IPS DF 19.7 (cell line): ENCODE data around the gene NPR1.
"Not testable (repeated sequence)": the region's sequence is repeated elsewhere in the genome, so short reads cannot be mapped to it uniquely, and the experiment has no call there.

Source experiments
- DNase-seq: peaks from one replicate; pipeline ENCODE4 v3.0.0-alpha.2; 2013; ENCODE audit warnings: low read depth, low spot score

NPR1 gene

DNA sequence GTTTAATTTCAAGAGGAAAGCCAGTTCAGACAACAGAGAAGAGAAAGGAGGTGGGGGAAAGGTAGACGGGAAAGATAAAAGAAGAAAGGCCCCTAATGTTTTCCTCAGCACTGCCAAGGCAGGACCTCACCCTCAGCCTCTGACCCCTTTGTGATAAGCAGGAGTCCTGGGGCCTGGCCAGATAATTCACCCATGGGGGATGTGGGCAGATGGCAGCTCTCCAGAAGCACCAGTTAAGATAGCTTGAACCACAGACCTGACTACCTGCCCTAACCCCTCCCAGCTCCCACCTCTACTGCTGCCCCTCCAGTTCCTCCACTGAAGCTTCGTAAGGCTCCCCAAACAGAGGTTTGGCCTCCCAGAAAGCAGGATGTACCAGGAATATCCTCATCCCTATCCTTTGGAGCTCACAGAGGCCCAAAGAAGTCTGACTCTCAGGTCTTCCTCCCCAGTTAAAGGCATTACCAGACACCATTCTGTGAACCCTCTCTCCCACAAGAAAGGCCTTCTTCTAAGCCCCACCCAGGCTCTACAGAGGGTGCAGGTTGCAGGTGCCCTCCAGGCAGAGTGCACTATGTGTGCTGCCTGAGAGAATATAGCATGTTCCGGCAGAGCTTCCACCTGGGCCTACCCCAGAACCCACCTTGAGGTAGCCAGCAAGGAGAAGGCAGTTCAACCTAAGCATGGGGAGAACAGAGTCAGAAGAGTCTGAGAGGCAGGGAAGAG, 29.2 kb upstream of the NPR1 start:
- no peak for DNase-seq

DNA sequence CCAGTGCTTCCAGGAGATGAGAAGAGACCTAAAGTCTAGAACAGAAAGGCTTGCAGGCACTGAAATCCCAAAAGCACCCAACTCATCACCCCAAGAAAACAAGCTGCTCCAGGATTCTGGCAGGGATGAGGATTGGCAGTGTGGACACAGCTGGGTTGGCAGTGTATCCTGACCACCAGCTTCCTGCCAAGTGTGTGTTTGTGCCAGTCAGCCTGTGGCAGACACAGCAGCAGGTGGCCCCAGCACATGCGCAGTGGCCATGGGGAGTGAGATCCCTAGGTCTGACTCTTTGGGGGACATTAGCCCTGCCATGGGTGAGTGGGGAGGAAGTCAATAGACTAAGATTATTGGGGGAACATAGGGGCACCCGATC, 28.6 kb upstream of the NPR1 start:
- DNase-seq: no peak

GRCh38 chr1:153651771-153652170, 26.7 kb upstream of the NPR1 start:
- no peak for DNase-seq

DNA sequence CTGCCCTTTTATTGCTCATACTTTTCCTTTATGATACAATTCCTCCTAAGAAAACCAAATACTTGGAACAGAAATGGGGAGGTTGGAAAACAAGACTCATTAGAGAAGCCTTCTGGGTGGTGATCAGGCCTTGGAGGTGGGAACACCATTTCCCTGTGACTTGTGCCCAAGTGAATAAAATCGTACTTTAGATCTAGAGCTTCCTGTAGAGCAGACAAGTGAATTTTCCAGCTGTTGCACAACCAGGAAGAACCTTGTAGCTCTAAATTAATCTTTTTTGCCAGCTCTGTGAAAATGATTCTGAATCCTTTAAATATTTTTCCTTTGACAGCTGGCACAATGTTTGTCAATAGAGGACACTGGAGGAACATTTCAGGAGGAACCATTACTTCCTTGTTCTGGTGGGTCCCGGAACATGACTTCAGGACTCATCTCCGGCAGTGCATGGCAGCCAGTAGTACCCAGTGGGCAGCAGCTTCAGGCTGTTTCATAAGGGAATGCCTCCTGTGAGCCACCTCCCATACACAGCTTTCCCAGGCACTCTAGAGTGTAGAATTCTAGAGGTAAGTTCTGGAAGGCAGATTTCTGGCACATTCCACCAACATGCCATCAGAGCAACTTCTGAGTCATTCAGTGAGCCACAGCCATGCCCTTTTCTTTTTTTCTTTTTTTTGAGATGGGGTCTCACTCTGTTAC, 25.5 kb upstream of the NPR1 start:
- no peak for DNase-seq

GRCh38 chr1:153655333-153655732, 23.2 kb upstream of the NPR1 start:
- no peak for DNase-seq

GRCh38 chr1:153658400-153659174, 19.9 kb upstream of the NPR1 start, which contains the start of gene SNAPIN:
Gene SNAPIN (plus strand): TSS chr1:153658703. CDS start chr1:153658744, 41 bp downstream.
- DNase-seq: no peak

- DNase-seq: no peak
Measured at GRCh38 chr1:153659175-153659534, 19.3 kb upstream of the NPR1 start.

GRCh38 chr1:153659656-153660055, 18.8 kb upstream of the NPR1 start:
- DNase-seq: no peak

GRCh38 chr1:153661111-153661708, 17.3 kb upstream of the NPR1 start:
- no peak for DNase-seq

DNA sequence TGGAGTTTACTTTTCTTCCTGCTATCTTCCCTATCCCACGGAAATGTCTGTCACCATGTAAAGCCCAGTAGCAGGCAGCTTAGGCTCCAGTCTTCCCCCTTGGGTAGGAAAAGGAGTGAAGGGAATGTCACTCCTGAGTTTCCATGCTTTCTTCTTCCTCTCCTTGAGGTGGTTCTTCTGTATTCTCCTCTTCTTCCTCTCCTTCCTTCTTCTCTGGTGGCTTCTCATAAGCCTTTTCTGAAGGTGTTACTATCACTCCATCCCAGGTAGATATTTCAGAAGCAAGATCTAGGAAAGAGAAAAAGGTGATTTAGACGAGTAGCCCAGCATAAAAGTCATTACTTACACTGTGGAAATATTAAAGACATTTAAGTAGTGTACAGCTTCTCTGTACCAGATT, 16.2 kb upstream of the NPR1 start:
- DNase-seq: no peak

DNA sequence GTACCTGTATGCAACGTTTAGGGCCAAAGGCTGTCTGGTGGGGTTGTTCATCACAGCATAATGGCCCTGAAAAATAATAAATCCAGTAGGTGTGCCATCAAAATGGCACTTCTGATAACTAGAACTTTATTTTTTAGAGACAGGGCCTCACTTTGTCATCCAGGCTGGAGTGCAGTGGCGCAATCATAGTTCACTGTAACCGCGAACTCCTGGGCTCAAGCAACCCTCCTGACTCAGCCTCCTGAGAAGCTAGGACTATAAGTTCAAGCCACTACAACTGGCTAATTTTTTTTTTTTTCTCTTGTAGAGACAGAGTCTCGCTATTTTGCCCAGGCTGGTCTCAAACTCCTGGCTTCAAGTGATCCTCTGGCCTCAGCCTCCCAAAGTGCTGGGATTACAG, 15.3 kb upstream of the NPR1 start:
- DNase-seq: no peak

- DNase-seq: no peak
Measured at GRCh38 chr1:153667439-153667838, 11.0 kb upstream of the NPR1 start.

- DNase-seq: not testable (repeated sequence)
Measured at GRCh38 chr1:153668672-153669071, 9.8 kb upstream of the NPR1 start.

- DNase-seq: no peak
Measured at GRCh38 chr1:153669606-153670005, 8.9 kb upstream of the NPR1 start.

DNA sequence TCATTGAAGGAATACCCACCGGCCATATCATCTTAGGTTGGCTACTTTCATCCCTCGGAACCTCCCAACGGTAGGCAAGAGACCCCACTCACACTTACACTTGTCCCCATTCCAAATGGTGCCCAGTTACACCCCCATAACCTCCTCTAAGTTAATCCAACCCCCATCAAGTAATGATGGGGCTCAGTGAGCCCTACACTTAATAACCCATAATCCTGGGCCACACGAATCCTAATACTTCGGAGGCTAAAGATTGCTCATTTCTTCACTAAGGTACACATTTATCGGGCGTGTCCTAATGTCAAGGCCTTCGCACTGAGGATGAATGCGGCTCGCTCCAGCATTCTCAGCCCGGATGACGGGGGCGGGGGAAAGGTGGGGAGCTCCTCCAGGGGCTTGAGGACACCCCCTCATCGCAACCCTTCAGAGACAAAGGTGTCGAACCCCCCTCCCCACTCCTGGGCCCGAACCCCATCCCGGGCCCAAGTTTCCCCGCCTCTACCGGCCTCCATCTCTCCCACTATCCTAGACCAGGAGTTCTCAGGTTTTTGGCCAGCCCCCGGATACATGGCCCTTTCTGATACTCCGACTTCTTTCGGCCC, 8.1 kb upstream of the NPR1 start:
- DNase-seq: no peak

DNA sequence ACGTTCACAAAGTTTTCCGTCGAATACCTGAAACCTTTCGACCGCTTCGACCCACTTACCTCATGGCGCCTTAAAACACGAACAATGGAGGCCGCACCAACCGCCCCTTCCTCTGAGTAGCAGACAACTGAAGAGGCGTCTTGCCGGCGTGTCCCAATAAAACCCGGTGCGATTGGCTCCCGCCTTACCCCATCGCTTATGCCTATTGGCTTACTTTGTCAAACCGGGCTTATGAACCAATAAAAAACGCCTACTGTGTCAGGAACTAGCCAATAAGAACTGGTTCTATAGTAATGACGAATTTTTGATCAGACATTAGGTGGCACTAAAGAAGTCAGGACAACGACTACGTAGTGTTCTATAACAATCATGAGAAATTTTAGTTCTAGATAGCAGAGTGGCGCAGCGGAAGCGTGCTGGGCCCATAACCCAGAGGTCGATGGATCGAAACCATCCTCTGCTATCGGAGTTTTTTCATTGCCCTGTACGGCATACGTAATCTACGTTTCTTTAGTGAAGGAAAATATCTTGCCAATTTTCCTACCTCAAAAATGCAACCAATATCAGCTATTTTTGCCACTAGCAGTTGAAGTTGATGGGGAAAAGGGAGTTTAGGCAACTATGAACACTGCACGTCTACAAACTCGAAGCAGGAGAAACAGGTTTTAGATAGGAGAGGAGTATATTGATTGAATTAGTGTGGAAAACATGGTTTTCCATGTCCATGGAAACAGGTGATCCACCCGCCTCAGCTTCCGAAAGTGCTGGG, 7.4 kb upstream of the NPR1 start, which contains the start of gene ILF2:
ILF2 (minus strand) TSS at position 135 of the 769 bp plus-strand sequence; CDS start at position 64, 71 bp downstream.
- peak; percentile 99 for DNase-seq

DNA sequence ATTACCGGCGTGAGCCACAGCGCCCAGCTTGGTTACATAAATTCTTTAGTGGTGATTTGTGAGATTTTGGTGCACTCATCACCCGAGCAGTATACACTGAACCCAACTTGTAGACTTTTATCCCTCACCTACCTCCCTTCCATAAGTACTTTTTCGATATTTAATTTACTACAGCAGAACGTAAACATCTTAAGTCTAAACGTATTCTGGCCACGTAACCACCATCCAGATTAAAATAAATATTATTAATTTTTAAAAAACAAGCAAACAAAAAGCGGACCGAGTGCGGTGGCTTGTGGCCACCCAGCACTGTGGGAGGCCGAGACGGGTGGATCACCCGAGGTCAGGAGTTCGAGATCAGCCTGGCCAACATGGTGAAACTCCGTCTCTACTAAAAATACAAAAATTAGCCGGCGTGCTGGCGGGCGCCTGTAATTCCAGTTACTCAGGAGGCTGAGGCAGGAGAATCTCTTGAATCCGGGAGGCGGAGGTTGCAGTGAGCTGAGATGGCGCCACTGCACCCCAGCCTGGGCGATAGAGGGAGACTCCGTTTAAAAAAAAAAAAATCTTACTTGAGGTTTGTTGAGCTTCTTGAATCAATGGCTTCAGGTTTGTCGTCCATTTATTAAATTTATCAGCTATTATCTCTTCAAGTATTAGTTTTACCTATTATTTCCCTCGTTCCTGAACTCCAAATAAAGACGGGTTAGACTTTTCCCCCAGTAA, 6.7 kb upstream of the NPR1 start:
- DNase-seq: not testable (repeated sequence)

DNA sequence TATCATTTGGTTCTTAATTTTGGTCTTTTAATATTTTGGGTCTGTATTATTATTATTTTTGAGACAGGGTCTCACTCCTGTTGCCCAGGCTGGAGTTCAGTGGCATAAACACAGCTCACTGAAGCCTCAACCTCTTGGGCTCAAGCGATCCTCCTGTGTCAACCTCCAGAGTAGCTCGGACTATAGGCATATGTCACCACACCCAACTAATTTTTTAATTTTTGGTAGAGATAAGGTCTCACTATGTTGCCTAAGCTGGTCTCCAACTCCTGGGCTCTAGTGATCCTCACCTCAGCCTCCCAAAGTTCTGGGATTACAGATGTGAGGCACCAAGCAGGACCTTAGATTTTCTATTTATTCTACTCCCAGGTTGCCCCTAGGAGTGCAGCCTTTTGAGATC, 5.0 kb upstream of the NPR1 start:
- no peak for DNase-seq

GRCh38 chr1:153677718-153678518, 570 bp upstream of the NPR1 start:
- no peak for DNase-seq
